Hypothalamus (tissue), 51 donors: ENCODE data around the gene GAMT.

Source experiments
- DNase-seq, 51 donors: peaks; one replicate each; lab custom pipeline; 2025; lab: John Stamatoyannopoulos, UW

GAMT gene

DNA sequence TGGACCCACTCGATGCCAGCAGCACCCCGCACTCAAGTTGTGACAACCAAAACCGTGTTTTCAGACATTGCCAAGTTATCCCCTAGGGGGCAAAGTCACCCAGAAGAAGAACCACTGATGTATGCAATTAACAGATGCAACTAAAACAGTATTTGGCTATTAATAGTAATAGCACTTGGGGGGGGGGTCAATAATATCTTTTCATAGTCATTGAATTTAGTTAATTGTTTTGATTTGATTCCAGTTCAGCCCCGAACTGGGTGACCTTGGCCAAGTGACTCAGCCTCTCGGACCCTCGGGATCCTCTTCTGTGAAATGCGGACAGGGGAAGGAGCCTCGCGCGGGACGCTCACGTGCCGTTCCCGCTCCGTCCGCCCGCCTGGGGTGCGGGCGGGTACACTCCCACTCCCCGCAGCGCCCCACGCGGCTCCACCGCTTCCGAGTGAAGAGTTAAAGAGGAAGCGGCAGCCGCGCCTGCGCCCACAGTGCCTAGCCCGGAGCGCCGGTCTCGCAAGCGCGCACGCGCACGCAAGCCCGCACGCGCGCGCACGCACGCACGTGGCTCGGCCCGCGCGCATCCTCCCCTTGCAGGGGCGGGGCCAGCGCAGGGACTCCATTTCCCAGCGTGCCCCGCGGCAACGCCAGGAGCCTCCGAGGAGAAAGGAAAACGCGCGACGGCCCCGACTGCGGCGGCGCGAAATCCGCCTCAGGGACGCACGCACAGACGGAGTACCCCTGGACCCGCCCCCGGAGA lies 5.6 kb upstream of the GAMT start:
- DNase-seq = peak; percentile 76 to 100 (median 96)

GRCh38 chr19:1402411-1403070 lies 1.2 kb upstream of the GAMT start:
- DNase-seq = no peak

DNA sequence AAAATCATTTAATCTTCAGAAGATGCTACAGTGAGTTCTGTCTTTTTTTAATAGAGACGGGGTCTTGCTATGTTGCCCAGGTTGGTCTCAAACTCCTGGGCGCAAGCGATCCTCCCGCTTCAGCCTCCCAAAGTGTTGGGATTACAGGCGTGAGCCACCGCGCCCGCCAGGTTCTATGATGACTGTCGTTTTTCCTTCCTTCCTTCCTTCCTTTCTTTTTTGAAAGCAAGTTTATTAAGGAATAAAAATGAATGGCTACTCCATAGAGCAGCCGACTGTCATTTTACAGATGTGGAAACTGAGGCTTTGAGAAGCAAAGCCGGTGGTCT lies 511 bp upstream of the GAMT start:
- no peak for DNase-seq

GRCh38 chr19:1400281-1401137 lies 833 bp downstream of the GAMT start:
- DNase-seq = peak in 10 of 51 donors; percentile 25 to 42 (median 32)

DNA sequence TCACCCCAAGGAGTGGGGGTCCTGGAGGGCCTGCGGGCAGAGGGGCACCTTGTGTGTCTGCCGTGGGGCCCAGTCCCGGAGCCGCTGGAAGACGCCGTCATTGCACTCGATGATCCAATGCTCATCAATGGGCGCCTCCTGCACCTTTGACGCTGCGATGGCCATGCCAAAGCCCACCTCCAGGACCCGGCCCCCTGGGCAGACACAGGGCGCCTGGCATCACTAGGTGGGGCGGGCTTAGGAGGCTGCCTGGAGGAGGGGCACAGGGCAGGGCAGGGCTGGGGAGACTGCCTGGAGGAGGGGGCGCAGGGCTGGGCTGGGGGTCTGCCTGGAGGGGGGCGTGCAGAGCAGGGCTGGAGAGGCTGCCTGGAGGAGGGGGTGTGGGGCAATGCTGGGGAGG lies 1.6 kb downstream of the GAMT start:
- no peak for DNase-seq

- no peak for DNase-seq
Measured at GRCh38 chr19:1399079-1399478, 2.3 kb downstream of the GAMT start.

GRCh38 chr19:1397838-1398237 lies 3.5 kb downstream of the GAMT start:
- DNase-seq = no peak

GRCh38 chr19:1396768-1397679 lies 4.3 kb downstream of the GAMT start:
- DNase-seq = no peak

GRCh38 chr19:1396019-1396767 lies 5.1 kb downstream of the GAMT start:
- peak in 3 of 51 donors; percentile 19 to 25 (median 24) for DNase-seq

DNA sequence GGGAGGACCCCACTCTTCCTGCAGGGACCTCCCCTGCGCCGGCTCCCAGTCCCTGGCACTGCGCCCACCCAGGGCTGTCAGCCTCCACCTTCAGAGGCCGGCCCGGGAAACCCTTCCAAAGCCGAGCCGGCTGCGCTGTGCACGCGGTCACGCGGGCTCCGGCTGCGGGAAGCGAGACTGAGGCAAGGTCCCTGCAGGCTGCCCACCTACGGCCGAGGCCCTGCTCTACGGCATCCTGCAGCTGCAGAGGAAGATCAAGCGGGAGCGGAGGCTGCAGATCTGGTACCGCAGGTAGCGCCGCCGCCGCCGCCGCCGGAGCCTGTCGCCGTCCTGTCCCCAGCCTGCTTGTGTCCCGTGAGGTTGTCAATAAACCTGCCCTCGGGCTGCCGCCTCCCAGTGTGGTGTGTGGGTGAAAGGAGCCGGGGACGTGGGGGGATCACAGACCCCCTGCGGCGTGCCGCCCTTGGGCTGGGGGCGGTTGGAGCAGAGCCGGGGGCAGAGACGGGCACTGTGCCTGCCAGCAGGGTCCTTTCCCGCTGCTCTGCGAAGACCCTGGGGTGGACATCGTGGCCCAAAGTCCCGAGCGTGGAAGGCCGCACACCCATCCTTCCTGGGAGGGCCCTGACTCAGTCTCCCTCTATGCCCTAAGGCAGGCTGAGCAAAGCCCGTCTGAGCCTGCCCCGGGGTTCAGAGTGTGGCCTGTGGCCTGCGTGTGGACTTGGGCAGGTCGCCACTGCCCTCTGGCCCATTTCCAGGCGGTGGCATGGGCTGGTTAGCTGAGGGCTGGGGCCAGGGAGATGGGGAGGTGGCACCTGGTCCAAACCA lies 5.9 kb downstream of the GAMT start:
- DNase-seq = peak in 2 of 51 donors; percentile 24 to 48

- DNase-seq = peak in 18 of 51 donors; percentile 8 to 68 (median 42)
Measured at GRCh38 chr19:1394252-1395193, 6.8 kb downstream of the GAMT start.

DNA sequence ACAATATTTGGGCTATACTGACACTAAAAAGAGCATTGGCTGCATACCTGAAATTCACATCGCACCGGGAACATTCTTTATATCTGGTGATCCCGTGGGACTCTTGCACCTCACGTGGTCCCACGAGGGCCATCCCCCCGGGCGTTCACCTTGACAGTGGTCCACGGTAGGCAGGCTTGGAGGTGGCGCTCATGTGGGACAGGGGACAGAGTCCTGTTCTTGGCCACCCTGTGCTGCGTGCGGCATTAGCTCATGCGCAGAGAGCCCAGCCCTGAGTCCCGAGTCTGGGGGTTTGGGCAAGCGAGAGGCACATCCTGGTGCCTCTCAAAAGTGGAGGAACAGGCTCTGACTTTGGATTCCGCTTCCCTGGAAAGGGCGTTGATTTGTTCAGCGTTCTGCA lies 7.5 kb downstream of the GAMT start:
- no peak for DNase-seq

DNA sequence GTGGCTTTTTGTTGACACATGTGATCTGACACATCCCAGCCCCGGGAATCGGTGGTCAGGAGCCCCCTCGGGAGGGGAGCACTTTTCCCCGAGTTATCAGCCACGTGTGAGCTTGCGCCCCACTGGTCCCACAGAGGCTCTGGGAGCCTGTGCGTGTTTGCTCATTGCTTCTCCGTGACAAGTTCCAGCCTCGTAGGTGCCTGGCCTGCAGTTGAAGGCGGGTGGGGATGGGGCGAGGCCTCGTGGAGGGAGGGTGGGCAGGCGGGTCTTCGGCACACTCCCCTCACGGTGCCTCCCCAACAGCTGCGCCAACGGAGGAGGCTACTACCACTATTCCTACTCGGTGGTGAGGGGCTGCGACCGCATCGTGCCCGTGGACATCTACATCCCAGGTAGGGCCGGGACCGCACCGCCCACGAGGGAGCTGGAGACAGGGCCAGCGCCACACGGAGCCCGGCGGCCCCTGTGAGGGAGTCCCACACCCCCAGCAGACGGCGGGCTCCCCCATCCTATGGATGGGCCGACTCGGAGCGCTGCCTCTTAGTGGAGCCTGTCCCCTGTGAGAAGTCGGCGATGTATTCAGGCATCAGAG lies 8.3 kb downstream of the GAMT start:
- DNase-seq = no peak

- DNase-seq = no peak
Measured at GRCh38 chr19:1392407-1392806, 8.9 kb downstream of the GAMT start.

DNA sequence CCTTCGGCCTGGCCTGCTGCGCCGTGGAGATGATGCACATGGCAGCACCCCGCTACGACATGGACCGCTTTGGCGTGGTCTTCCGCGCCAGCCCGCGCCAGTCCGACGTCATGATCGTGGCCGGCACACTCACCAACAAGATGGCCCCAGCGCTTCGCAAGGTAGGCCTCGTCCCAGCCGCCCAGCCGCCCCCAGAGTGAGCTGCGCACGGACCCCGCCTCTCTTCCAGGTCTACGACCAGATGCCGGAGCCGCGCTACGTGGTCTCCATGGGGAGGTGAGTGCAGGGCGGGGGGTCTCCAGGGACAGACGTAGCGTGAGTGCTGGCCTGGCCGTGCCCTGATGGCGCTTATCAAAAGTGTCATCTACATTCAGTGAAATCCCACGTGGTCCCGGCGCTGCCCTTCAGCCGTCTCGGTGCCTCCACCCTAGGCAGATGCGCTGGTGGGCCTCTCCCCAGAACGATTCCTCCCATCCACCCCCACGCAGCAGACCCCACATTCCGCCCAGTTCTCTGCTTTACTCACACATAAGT lies 10.4 kb downstream of the GAMT start:
- no peak for DNase-seq

- peak in 36 of 51 donors; percentile 20 to 84 (median 66) for DNase-seq
Measured at GRCh38 chr19:1389033-1389940, 12.1 kb downstream of the GAMT start.
